ENCODE data around the gene EXOC8. TPM values are rescaled to one million over a fixed set of nuclear protein-coding genes. Genes with fewer than 3 reads are reported as not detected.

Gene EXOC8
- total RNA-seq, 1 donor from 2014 or later: 13.1 TPM

- TF ChIP-seq, protein P1, sequence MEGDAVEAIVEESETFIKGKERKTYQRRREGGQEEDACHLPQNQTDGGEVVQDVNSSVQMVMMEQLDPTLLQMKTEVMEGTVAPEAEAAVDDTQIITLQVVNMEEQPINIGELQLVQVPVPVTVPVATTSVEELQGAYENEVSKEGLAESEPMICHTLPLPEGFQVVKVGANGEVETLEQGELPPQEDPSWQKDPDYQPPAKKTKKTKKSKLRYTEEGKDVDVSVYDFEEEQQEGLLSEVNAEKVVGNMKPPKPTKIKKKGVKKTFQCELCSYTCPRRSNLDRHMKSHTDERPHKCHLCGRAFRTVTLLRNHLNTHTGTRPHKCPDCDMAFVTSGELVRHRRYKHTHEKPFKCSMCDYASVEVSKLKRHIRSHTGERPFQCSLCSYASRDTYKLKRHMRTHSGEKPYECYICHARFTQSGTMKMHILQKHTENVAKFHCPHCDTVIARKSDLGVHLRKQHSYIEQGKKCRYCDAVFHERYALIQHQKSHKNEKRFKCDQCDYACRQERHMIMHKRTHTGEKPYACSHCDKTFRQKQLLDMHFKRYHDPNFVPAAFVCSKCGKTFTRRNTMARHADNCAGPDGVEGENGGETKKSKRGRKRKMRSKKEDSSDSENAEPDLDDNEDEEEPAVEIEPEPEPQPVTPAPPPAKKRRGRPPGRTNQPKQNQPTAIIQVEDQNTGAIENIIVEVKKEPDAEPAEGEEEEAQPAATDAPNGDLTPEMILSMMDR (conservative IDR thresholded peaks at IDR 0.05): no peak
- Mint-ChIP-seq H3K9me3 (no peaks in the 10 kb centered on the region), H3K4me3 (no peak overlapping the region), H3K27ac (no peak overlapping the region), H3K36me3 (no peaks in the 10 kb centered on the region), H3K27me3 (no peaks in the 10 kb centered on the region), H3K4me1 (ENCODE audit: unreplicated experiment) (no peaks in the 10 kb centered on the region)
- DNase-seq (ENCODE audit: extremely low spot score, unreplicated experiment): no peak
Observed at GRCh38 chr1:231301990-231302389, 35.7 kb downstream of the EXOC8 start.

- H3K27ac Mint-ChIP-seq: no peak overlapping the region
- TF ChIP-seq, protein P1 (conservative IDR thresholded peaks at IDR 0.05): no peak
- no peak for DNase-seq (ENCODE audit: extremely low spot score, unreplicated experiment)
- no peaks in the 10 kb centered on the region for H3K36me3 Mint-ChIP-seq
- H3K9me3 Mint-ChIP-seq: no peaks in the 10 kb centered on the region
- no peaks in the 10 kb centered on the region for H3K27me3 Mint-ChIP-seq
- H3K4me1 Mint-ChIP-seq (ENCODE audit: unreplicated experiment): no peaks in the 10 kb centered on the region
- no peak overlapping the region for H3K4me3 Mint-ChIP-seq
Observed at GRCh38 chr1:231295938-231296337, 41.7 kb downstream of the EXOC8 start.

DNA sequence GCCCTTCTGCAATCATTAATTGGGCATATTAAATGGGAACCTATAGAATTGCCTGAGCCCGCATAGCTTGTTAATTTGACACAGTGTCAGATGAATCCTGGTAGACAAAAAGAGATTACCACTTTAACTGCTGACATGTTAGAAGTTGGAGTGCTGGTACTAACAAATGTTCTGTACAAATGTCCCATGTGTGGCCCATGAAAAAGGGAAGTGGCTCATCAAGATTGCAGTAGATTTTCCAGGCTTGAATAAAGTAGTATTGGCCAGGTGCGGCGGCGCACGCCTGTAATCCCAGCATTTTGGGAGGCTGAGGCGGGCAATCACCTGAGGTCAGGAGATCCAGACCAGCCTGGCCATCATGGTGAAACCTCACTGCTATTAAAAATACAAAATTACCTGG, 51.0 kb downstream of the EXOC8 start:
- H3K4me1 Mint-ChIP-seq (ENCODE audit: unreplicated experiment): no peaks in the 10 kb centered on the region
- H3K27me3 Mint-ChIP-seq: no peaks in the 10 kb centered on the region
- no peaks in the 10 kb centered on the region for H3K9me3 Mint-ChIP-seq
- no peak overlapping the region for H3K4me3 Mint-ChIP-seq
- no peak for DNase-seq (ENCODE audit: extremely low spot score, unreplicated experiment)
- no peak overlapping the region for H3K27ac Mint-ChIP-seq
- no peaks in the 10 kb centered on the region for H3K36me3 Mint-ChIP-seq
- TF ChIP-seq, protein P1 (conservative IDR thresholded peaks at IDR 0.05): no peak

DNA sequence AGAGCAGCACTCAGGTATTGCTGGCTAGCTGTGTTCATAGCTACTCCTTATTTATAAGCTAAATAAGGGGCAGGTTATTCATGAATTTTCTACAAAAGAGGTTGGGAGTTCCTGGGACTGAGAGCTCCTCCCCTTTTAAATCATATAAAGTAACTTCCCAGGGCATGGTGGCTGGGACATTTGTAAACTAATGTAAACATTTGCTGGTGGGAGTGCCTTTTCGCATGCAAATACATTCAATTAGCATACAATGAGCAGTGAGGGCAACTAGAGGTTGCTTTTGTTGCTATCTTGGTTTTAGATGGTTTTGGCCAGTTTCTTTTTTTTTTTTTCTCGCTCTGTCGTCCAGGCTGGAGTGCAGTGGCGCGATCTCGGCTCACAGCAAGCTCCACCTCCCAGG, 53.2 kb downstream of the EXOC8 start:
- no peaks in the 10 kb centered on the region for H3K9me3 Mint-ChIP-seq
- H3K4me1 Mint-ChIP-seq (ENCODE audit: unreplicated experiment): no peaks in the 10 kb centered on the region
- H3K27ac Mint-ChIP-seq: no peak overlapping the region
- no peaks in the 10 kb centered on the region for H3K36me3 Mint-ChIP-seq
- no peak for DNase-seq (ENCODE audit: extremely low spot score, unreplicated experiment)
- no peak overlapping the region for H3K4me3 Mint-ChIP-seq
- TF ChIP-seq, protein P1 (conservative IDR thresholded peaks at IDR 0.05): no peak
- H3K27me3 Mint-ChIP-seq: no peaks in the 10 kb centered on the region

Other genes starting within 250 kb of the EXOC8 start
- 0.65 and 2.1 TPM in 2 replicates for gene TRIM67, start 175.8 kb downstream of the EXOC8 start, total RNA-seq (ENCODE audit: low replicate concordance)
- gene GNPAT, start 96.6 kb downstream of the EXOC8 start, total RNA-seq (ENCODE audit: low replicate concordance): 39.7 and 54.3 TPM in 2 replicates
- gene SPRTN, start 441 bp upstream of the EXOC8 start, total RNA-seq (ENCODE audit: low replicate concordance): 12.3 and 14.5 TPM in 2 replicates
- gene EGLN1, start 84.4 kb upstream of the EXOC8 start, total RNA-seq (ENCODE audit: low replicate concordance): 24.2 and 27.2 TPM in 2 replicates
- gene TSNAX, start 190.8 kb upstream of the EXOC8 start, total RNA-seq (ENCODE audit: low replicate concordance): 28.0 and 34.0 TPM in 2 replicates